GM12892 (cell line): ENCODE results near the gene PRAMEF11.

Source experiments
- POLR2A ChIP-seq: IDR thresholded peaks from 2 replicates; pipeline ENCODE4 v1.6.1; 2011; ENCODE audit warnings: low read depth, low read length, control low read depth
- POLR2AphosphoS5 ChIP-seq: IDR thresholded peaks from 2 replicates; pipeline ENCODE4 v1.6.1; 2011; ENCODE audit warnings: low read depth, low read length, control low read depth

DNA sequence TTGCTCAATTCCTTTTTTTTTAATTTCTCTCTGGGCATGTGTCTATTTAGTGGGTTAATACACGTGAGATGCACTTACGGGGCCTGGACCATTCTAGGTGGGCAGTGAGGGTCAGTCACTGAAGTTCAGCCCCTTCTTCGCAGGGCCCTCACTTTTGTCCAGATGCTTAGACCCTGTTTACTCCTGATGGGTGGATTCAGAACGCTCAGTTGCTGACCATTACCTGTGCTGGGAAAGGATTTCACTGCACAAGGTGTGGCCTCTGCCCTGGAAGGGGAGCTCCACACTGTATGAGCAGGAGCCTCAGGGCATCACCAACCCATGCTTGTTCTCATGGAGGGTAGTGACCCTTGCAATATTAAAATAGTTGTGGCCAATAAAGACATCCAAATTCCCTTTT is 53.1 kb downstream of the PRAMEF11 start:
- TF ChIP-seq POLR2AphosphoS5 (no peak), POLR2A (no peak)
